H1 (cell line): ENCODE results near the gene FAM174B. TPM values are rescaled to one million over a fixed set of nuclear protein-coding genes. Genes with fewer than 3 reads are reported as not detected.

Experiments used
- CTCF ChIA-PET: fragments of 300-600 bp; sonication (Branson Sonifier 250); formaldehyde crosslinking; loops from one replicate; lab custom pipeline; 2021; ENCODE audit not compliant: partially characterized antibody; lab: Charles Lee
- POLR2A ChIA-PET: fragments of 300-600 bp; sonication (Branson Sonifier 250); formaldehyde crosslinking; loops from one replicate; lab custom pipeline; 2021; ENCODE audit warnings: inconsistent platforms; ENCODE audit not compliant: partially characterized antibody; lab: Charles Lee
- DNase-seq, 2 experiments: peaks; one replicate each; pipeline versions ENCODE4 v3.0.0 to v3.0.0-alpha.2; 2010 to 2022; ENCODE audit warnings: low spot score in 2 of 2, low read depth in 1 of 2, mixed read lengths in 1 of 2
- FAIRE-seq: peaks from 2 replicates; lab custom pipeline; 2011; peaks lifted over from hg19 to GRCh38; lab: Jason Lieb, UNC
- H2AFZ ChIP-seq: 2 replicates; pipeline ENCODE4 v1.8.1; 2012; ENCODE audit warnings: low read length, inconsistent platforms
- H2AK5ac ChIP-seq: 2 replicates; pipeline ENCODE4 v1.6.1; 2013; ENCODE audit warnings: low read depth, low read length
- H2BK120ac ChIP-seq: replicated peaks from 2 replicates; pipeline ENCODE3; 2013; ENCODE audit warnings: low read depth, low read length, inconsistent platforms
- H2BK12ac ChIP-seq: 2 replicates; pipeline ENCODE4 v1.6.1; 2013; ENCODE audit warnings: low read depth, low read length
- H2BK15ac ChIP-seq: 2 replicates; pipeline ENCODE4 v1.6.1; 2013; ENCODE audit warnings: low read length
- H2BK20ac ChIP-seq: 2 replicates; pipeline ENCODE4 v1.6.1; 2013; ENCODE audit warnings: low read length
- H2BK5ac ChIP-seq: 2 replicates; pipeline ENCODE4 v1.6.1; 2013; ENCODE audit warnings: low read depth, low read length
- H3K14ac ChIP-seq: 2 replicates; pipeline ENCODE4 v1.6.1; 2013; ENCODE audit warnings: inconsistent platforms; ENCODE audit not compliant: insufficient read length
- H3K18ac ChIP-seq: 2 replicates; pipeline ENCODE4 v1.6.1; 2013; ENCODE audit warnings: low read length; ENCODE audit errors: extremely low read depth
- H3K23ac ChIP-seq: 2 replicates; pipeline ENCODE4 v1.6.1; 2013; ENCODE audit warnings: inconsistent platforms; ENCODE audit not compliant: insufficient read length
- H3K23me2 ChIP-seq: 2 replicates; pipeline ENCODE4 v1.6.1; 2013; ENCODE audit warnings: low read depth, low read length
- H3K27ac ChIP-seq: 2 replicates; pipeline ENCODE4 v1.6.1; 2011; ENCODE audit warnings: low read depth, low read length, inconsistent platforms
- H3K27me3 ChIP-seq, 4 experiments: replicated peaks in 1 of 4; 1 replicate in 1 of 4; 2 replicates in 3 of 4; pipeline versions ENCODE4 v1.6.1 to v1.8.1; 2011 to 2013; ENCODE audit warnings: low read length in 3 of 4, mild to moderate bottlenecking in 3 of 4, inconsistent platforms in 2 of 4, mixed read lengths in 2 of 4, moderate library complexity in 1 of 4; ENCODE audit not compliant: control insufficient read depth in 3 of 4, insufficient read depth in 3 of 4; ENCODE audit errors: extremely low read depth in 1 of 4
- H3K36me3 ChIP-seq, 4 experiments: 2 replicates each; pipeline versions ENCODE4 v1.6.1 to v1.8.1; 2011 to 2013; ENCODE audit warnings: mild to moderate bottlenecking in 4 of 4, low read length in 3 of 4, moderate library complexity in 2 of 4, control low read depth in 1 of 4, inconsistent platforms in 1 of 4; ENCODE audit not compliant: insufficient read depth in 4 of 4, control insufficient read depth in 2 of 4
- H3K4ac ChIP-seq: replicated peaks from 2 replicates; pipeline ENCODE3; 2013; ENCODE audit warnings: low read length, low read depth, mixed read lengths, inconsistent platforms; ENCODE audit not compliant: insufficient read length
- H3K4me1 ChIP-seq, 4 experiments: replicated peaks in 1 of 4; 1 replicate in 1 of 4; 2 replicates in 3 of 4; pipeline versions ENCODE4 v1.6.1 to v1.8.1; 2011 to 2013; ENCODE audit warnings: low read length in 3 of 4, inconsistent platforms in 2 of 4, mixed read lengths in 1 of 4; ENCODE audit not compliant: insufficient read depth in 4 of 4, control insufficient read depth in 3 of 4
- H3K4me2 ChIP-seq, 2 experiments: 2 replicates each; pipeline versions ENCODE4 v1.6.1 to v1.8.1; 2011 to 2013; ENCODE audit warnings: low read depth in 2 of 2, low read length in 2 of 2, control low read depth in 1 of 2, inconsistent platforms in 1 of 2, mild to moderate bottlenecking in 1 of 2; ENCODE audit not compliant: insufficient read depth in 1 of 2
- H3K4me3 ChIP-seq, 4 experiments: fragments of 200-600, 300-600 bp in 1 of 4; sonication (generic), shearing (Covaris generic), sonication (Bioruptor Twin) in 1 of 4; 2 replicates each; pipeline versions ENCODE4 v1.5.1 to v1.8.1; 2011 to 2016; ENCODE audit warnings: low read length in 4 of 4, low read depth in 3 of 4, control low read depth in 2 of 4, inconsistent platforms in 2 of 4, mild to moderate bottlenecking in 2 of 4, mixed read lengths in 1 of 4, moderate library complexity in 1 of 4; ENCODE audit not compliant: insufficient read depth in 2 of 4; ENCODE audit errors: extremely low read depth in 1 of 4
- H3K56ac ChIP-seq: replicated peaks from 2 replicates; pipeline ENCODE3; 2013; ENCODE audit warnings: low read depth, mild to moderate bottlenecking, mixed read lengths, low read length, inconsistent platforms; ENCODE audit not compliant: insufficient read length
- H3K79me1 ChIP-seq: 2 replicates; pipeline ENCODE4 v1.6.1; 2013; ENCODE audit warnings: low read depth, low read length, control low read depth
- H3K79me2 ChIP-seq, 2 experiments: 2 replicates each; pipeline versions ENCODE4 v1.6.1 to v1.8.1; 2012 to 2013; ENCODE audit warnings: low read length in 2 of 2, mild to moderate bottlenecking in 2 of 2, inconsistent platforms in 1 of 2; ENCODE audit not compliant: insufficient read depth in 2 of 2, control insufficient read depth in 1 of 2
- H3K9ac ChIP-seq, 4 experiments: replicated peaks in 1 of 4; 1 replicate in 1 of 4; 2 replicates in 3 of 4; pipeline versions ENCODE4 v1.6.1 to v1.8.1; 2011 to 2013; ENCODE audit warnings: low read depth in 3 of 4, low read length in 3 of 4, control low read depth in 2 of 4, mild to moderate bottlenecking in 2 of 4, moderate library complexity in 2 of 4, inconsistent platforms in 1 of 4; ENCODE audit errors: extremely low read depth in 1 of 4
- H3K9me3 ChIP-seq, 2 experiments: 2 replicates each; pipeline versions ENCODE4 v1.6.1 to v1.8.1; 2012 to 2013; ENCODE audit warnings: mild to moderate bottlenecking in 2 of 2, moderate library complexity in 2 of 2, control low read depth in 1 of 2, inconsistent platforms in 1 of 2, low read depth in 1 of 2, low read length in 1 of 2, mixed read lengths in 1 of 2; ENCODE audit not compliant: insufficient read depth in 2 of 2
- H4K20me1 ChIP-seq, 2 experiments: replicated peaks in 1 of 2; 2 replicates each; pipeline versions ENCODE3 to v1.8.1; 2011 to 2013; ENCODE audit warnings: inconsistent platforms in 2 of 2, low read length in 2 of 2, mild to moderate bottlenecking in 1 of 2; ENCODE audit not compliant: insufficient read depth in 2 of 2, control insufficient read depth in 1 of 2
- H4K5ac ChIP-seq: 2 replicates; pipeline ENCODE4 v1.6.1; 2013; ENCODE audit warnings: low read length, low read depth, mixed read lengths, inconsistent platforms; ENCODE audit not compliant: insufficient read length
- H4K8ac ChIP-seq: 2 replicates; pipeline ENCODE4 v1.8.0; 2013; ENCODE audit warnings: mild to moderate bottlenecking, moderate library complexity, low read length, inconsistent platforms; ENCODE audit not compliant: insufficient read depth; ENCODE audit errors: extremely low read depth
- H4K91ac ChIP-seq: replicated peaks from 2 replicates; pipeline ENCODE3; 2013; ENCODE audit warnings: low read length, mixed read lengths, inconsistent platforms; ENCODE audit not compliant: insufficient read length
- RXRA ChIP-seq: IDR thresholded peaks from 2 replicates; pipeline ENCODE4 v1.6.1; 2011; ENCODE audit warnings: low read depth, mild to moderate bottlenecking, low read length, moderate library complexity; ENCODE audit not compliant: insufficient read depth
- SAP30 ChIP-seq: fragments of 300-600 bp; sonication (generic); IDR thresholded peaks from 2 replicates; pipeline ENCODE4 v1.7.1; 2012; ENCODE audit warnings: low read length, moderate library complexity, mild to moderate bottlenecking, inconsistent platforms; ENCODE audit not compliant: insufficient read depth, insufficient replicate concordance
- SIN3A ChIP-seq, 2 experiments: IDR thresholded peaks in 1 of 2; conservative IDR thresholded peaks in 1 of 2; 2 replicates each; pipeline ENCODE4 v1.6.1; 2011 to 2012; ENCODE audit warnings: low read length in 2 of 2, improper control_type of control experiment in 1 of 2, low read depth in 1 of 2, mild to moderate bottlenecking in 1 of 2
- SIRT6 ChIP-seq: IDR thresholded peaks from one replicate; pipeline ENCODE4 v1.7.1; 2012; ENCODE audit warnings: low read length, inconsistent platforms
- WGBS, 2 experiments: shearing (Covaris generic) in 1 of 2; methylation state at CpG; one replicate each; pipeline versions ENCODE4 v1.1.6 to v1.1.7; 2013 to 2015; ENCODE audit warnings: low lambda C conversion rate in 2 of 2, mixed read lengths in 2 of 2, inconsistent platforms in 1 of 2, low coverage in 1 of 2, missing lambda C conversion rate in 1 of 2; ENCODE audit not compliant: insufficient replicate concordance in 2 of 2, insufficient coverage in 1 of 2, insufficient read length in 1 of 2; ENCODE audit errors: extremely low coverage in 1 of 2, missing lambda C conversion rate in 1 of 2; 5-methylcytosine and 5-hydroxymethylcytosine counted together
- polyA plus RNA-seq, 7 experiments: library from polyadenylated mRNA; depleted of rRNA in 3 of 7; stranded (reverse) in 5 of 7; unstranded in 2 of 7; fragments of >200 nt in 5 of 7; fragments of 200-250 nt in 2 of 7; gene quantifications; 1 replicate in 5 of 7; 2 replicates in 1 of 7; 4 replicates in 1 of 7; pipeline versions ENCODE4 v1.2.1 to v1.2.3, GENCODE V29; 2011 to 2013; ENCODE audit warnings: missing spikeins in 2 of 7, mixed read lengths in 2 of 7
- total RNA-seq: library from RNA; stranded (reverse); fragmentation: NEBNext Ultra II Directional; extraction: Animal tissue kit (Norgen Biotek cat#: 25700); gene quantifications from 2 replicates; pipeline ENCODE4 v1.2.1, GENCODE V29; 2021

The FAM174B gene
- total and polyA plus RNA-seq, 2 of the 8 experiments (the other 6 are each of a cell fraction or from before 2014, with no cell fraction given): 9.3 to 35.2 TPM

GRCh38 chr15:92651877-92652575, 3.5 kb downstream of the FAM174B start:
- no peak overlapping the region for H3K23ac ChIP-seq
- no peaks in the 10 kb centered on the region for H4K20me1 ChIP-seq
- H3K79me1 ChIP-seq: no peaks in the 10 kb centered on the region
- POLR2A ChIA-PET: interaction anchor here (1.2 kb wide), 1 partner anchor 15 kb away, joined by 3 read pairs; no protein-coding TSS in a partner anchor
- H3K27me3 ChIP-seq: peaks cover 0 to 14% (median 11%) of the 10 kb centered on the region in 4 experiments; a peak in 4 of 7 replicates
- peak overlapping the region; percentile 65; the same call in 1 of the 2 replicates for H2BK12ac ChIP-seq
- no peak overlapping the region for H3K4me3 ChIP-seq
- H3K14ac ChIP-seq: no peak overlapping the region
- peaks cover 3% of the 10 kb centered on the region; the same call in 1 of the 2 replicates for H3K23me2 ChIP-seq
- no peak overlapping the region; the same call in 1 of the 2 replicates for H4K8ac ChIP-seq
- DNase-seq (no peak), FAIRE-seq (no peak)
- H3K79me2 ChIP-seq: peaks cover 0 to 36% of the 10 kb centered on the region in 2 experiments; a peak in 3 of 4 replicates
- H2BK120ac ChIP-seq: peak overlapping the region; percentile 68
- peak overlapping the region; percentile 33; the same call in 1 of the 2 replicates for H3K18ac ChIP-seq
- no peak overlapping the region for H3K56ac ChIP-seq
- H4K91ac ChIP-seq: peak overlapping the region; percentile 12
- H2BK5ac ChIP-seq: no peak overlapping the region; the same call in 1 of the 2 replicates
- peaks cover 0 to 4% of the 10 kb centered on the region in 2 experiments; a peak in 1 of 4 replicates for H3K9me3 ChIP-seq
- peak overlapping the region; percentile 94 for H2BK20ac ChIP-seq
- H3K4me1 ChIP-seq: peaks cover 8 to 27% (median 13%) of the 10 kb centered on the region in 4 experiments
- 83% methylated on average over 10 of the region's 10 CpGs; no CpG with 5 or more reads in 1 of the 2 experiments for WGBS, 2 experiments
- CTCF ChIA-PET: interaction anchor here (1.0 to 2.9 kb wide), 7 partner anchors 15 to 261 kb away, joined by 3 to 7 read pairs (median 4); no protein-coding TSS in a partner anchor
- H3K4ac ChIP-seq: no peak overlapping the region
- 0 out of 2 replicates have a peak overlapping the region, but pooled peaks have one; percentile 60 for H2AK5ac ChIP-seq
- no peak overlapping the region for H3K27ac ChIP-seq
- peak overlapping the region; percentile 38 for H2BK15ac ChIP-seq
- H2AFZ ChIP-seq: no peak overlapping the region
- no peak overlapping the region for H3K9ac ChIP-seq
- H4K5ac ChIP-seq: no peak overlapping the region
- no peak overlapping the region for H3K4me2 ChIP-seq
- H3K36me3 ChIP-seq: peaks cover 0 to 2% (median under 1%) of the 10 kb centered on the region in 4 experiments; a peak in 2 of 8 replicates
- no peak for TF ChIP-seq SIN3A (conservative IDR thresholded peaks at IDR 0.05 in 1 of 2, IDR thresholded peaks at IDR 0.05 in 1 of 2; ENCODE audit: low read depth in 1 of 2, low read length in 2 of 2)
- TF ChIP-seq SIRT6: no peak
- TF ChIP-seq SAP30: no peak
- no peak for TF ChIP-seq RXRA
